ENCODE data around the gene GPBP1L1.
"Not testable (repeated sequence)": the region's sequence is repeated elsewhere in the genome, so short reads cannot be mapped to it uniquely, and the experiment has no call there.

GPBP1L1 gene

DNA sequence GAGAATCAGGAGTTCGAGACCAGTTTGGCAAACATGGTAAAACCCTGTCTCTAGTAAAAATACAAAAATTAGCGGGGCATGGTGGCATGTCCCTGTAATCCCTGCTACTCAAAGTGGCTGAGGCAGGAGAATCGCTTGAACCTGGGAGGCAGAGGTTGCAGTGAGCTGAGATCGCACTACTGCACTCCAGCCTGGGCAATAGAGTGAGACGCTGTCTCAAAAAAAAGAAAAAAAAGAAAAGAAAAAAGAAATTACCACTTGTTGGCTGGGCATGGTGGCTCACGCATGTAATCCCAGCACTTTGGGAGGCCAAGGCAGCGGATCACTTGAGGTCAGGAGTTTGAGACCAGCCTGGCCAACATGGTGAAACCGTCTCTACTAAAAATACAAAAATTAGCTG lies 89.6 kb downstream of the GPBP1L1 start:
- in situ Hi-C loops (cut with MboI; ENCODE audit: low sequenced_read_pairs): not testable (repeated sequence)

DNA sequence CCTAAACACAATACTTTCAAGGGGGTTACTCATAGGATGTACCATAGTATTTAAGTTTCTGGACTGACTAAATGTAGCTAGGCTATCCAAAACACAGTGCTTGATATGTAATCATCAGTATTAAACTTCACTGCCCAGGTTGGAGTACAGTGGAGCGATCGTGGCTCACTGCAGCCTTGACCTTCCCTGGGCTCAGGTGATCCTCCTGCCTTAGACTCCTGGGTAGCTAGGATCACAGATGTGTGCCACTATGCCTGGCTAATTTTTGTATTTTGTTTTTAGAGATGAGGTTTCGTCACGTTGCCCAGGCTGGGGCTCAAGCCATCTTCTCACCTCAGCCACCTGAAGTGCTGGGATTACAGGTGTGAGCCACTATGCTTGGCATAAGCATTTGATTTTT lies 91.9 kb downstream of the GPBP1L1 start:
- in situ Hi-C loops (cut with MboI; ENCODE audit: low sequenced_read_pairs): no loop called here

DNA sequence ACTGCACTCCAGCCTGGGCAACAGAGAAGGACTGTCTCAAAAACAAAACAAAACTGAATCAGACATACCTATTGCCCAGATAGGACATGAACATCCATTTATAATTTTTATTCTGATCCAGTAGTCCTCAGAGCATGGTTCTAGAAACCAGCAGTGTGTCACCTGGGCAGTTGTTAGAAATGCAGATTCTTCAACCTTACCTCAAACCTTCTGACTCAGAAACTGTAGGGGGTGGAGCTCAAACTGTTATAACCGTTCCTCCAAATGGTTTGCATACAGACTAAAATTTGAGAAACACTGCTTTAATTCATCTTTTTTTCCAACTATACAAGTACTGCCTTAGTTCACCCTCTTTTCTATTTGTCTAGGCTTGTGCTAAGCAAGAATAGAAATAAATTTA lies 96.5 kb downstream of the GPBP1L1 start:
- in situ Hi-C loops (cut with MboI; ENCODE audit: low sequenced_read_pairs): no loop called here

DNA sequence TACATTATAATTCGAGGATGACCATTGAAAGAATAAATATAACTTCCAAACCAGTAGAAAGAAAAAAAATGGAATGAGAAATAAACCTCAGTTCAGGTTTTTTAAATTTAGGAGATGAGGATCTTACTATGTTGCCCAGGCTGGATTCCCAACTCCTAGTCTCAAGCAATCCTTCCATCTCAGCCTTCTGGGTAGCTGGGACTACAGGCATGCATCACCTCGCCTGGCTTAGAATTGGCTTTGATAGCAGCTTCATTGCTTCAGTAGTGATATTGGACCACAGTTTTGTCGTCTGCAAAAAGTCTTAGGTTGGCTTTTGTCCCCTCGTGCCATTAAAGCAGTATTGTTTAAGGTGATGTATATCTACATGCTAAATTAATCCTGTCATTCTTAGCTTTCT lies 99.6 kb downstream of the GPBP1L1 start:
- in situ Hi-C loops (cut with MboI; ENCODE audit: low sequenced_read_pairs): no loop called here

GRCh38 chr1:45585496-45586075 lies 100.7 kb downstream of the GPBP1L1 start:
- in situ Hi-C loops (cut with MboI; ENCODE audit: low sequenced_read_pairs): no loop called here

DNA sequence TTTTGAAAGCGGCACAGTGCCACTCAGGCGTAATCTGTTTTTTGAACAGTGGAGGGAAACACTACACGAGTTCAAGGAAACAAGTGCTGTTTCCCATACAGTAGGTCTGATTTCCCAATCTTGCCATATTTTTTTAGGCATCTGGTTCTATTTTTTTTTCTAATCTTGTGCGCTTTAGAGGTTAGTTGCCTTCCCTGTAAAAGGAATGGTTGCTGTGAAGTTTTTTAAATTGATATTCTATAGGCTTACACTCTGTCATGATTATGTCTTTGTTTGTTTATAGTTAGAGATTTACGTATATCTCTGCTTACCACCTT lies 101.3 kb downstream of the GPBP1L1 start:
- in situ Hi-C loops (cut with MboI; ENCODE audit: low sequenced_read_pairs): no loop called here

GRCh38 chr1:45584351-45585109 lies 101.8 kb downstream of the GPBP1L1 start:
- in situ Hi-C loops (cut with MboI; ENCODE audit: low sequenced_read_pairs): no loop called here

DNA sequence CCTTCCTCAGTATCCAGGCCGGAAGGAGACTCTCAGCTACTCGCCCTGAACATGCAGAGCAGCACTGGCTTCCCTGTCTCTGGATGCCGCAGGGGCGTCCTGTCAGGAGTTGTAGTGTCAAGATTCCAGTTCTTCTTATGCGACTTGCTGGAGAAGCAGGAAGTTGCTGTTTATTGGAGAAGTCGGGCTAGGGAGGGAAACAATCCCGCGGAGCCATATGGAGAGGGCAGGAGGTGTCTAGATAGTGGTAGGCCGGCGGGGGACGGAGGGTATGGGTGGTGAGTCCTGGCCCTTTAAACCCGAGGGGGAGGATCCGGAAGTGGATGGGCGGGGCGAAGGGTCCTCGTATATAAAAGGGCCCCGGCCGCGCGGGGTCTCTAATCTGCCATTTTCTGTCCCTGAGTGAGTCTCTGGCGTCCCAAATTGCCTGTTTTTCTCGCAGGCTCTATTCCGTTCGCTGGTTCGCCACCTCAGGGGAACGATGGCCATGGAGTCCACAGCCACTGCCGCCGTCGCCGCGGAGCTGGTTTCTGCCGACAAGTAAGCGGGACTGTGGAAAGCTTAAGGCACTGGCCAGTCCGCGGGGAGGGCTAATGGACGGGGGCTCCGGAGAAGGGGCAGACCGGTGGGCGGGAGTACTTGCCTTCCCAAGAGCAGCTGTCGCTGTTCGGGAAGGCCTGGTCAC lies 102.5 kb downstream of the GPBP1L1 start, which contains the start of gene NASP:
Gene NASP (plus strand): TSS at position 376 of the 685 bp plus-strand sequence. CDS start 106 bp downstream, at position 482.
- in situ Hi-C loops (cut with MboI; ENCODE audit: low sequenced_read_pairs): no loop called here

DNA sequence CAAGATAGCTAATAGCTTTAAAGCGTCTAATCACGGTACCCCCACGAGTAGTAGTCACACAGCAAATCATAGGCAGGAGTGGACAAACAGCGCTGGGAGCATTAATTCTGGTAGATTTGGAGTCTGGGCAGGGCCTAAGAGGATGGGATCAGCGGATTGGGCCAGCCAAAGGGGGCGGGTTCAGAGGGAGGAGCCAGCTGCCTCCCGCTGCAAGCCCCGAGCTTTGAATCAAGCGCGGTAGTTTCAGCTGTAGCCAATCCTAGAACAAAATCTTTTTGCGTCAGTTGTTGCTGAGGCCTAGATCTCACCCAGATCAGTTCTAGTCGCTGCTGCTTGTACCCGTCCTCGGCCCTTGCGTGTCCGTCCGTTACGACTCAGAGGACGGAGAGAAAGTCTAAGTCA lies 103.1 kb downstream of the GPBP1L1 start:
- in situ Hi-C loops (cut with MboI; ENCODE audit: low sequenced_read_pairs): no loop called here
